Ovary (tissue), 3 donors: ENCODE measurements around the gene ING1.

Experiments
- POLR2A ChIP-seq: fragments of 450-650 bp; IDR thresholded peaks from one replicate; pipeline ENCODE4 v1.6.1; 2017; ENCODE audit warnings: antibody characterized with exemption, mild to moderate bottlenecking, moderate library complexity
- TF ChIP-seq, protein P1 (sequence below), 3 donors: fragments of 450-650 bp in 2 of 3; fragments of 200-600 bp in 1 of 3; IDR thresholded peaks; one replicate each; pipeline versions ENCODE4 v1.5.1 to v1.8.0; 2016 to 2022; ENCODE audit warnings: antibody characterized with exemption in 3 of 3, mild to moderate bottlenecking in 1 of 3
- donor health status: DM: no; HTN: no; CAD: no.

DNA sequence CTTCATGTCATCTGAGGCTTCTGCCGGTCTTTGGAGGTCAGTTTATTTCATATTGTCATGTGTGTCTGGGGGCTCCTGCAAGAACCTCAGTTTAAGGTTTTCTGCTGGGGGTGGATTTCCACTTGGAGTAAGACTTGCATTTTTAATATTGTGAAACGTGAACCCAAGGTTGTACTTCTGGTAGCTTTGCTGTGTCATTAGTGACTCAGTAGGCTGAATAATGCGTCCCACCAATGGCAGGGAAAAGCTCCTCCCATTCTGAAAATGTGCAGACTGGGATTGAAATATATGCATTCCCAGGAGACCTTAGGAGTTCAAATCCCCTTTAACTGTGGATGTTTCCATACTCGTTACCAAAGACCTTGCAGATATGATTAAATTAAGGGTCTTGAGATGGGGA, 46.2 kb downstream of the ING1 start:
- TF ChIP-seq POLR2A, result no peak
- TF ChIP-seq, protein P1, sequence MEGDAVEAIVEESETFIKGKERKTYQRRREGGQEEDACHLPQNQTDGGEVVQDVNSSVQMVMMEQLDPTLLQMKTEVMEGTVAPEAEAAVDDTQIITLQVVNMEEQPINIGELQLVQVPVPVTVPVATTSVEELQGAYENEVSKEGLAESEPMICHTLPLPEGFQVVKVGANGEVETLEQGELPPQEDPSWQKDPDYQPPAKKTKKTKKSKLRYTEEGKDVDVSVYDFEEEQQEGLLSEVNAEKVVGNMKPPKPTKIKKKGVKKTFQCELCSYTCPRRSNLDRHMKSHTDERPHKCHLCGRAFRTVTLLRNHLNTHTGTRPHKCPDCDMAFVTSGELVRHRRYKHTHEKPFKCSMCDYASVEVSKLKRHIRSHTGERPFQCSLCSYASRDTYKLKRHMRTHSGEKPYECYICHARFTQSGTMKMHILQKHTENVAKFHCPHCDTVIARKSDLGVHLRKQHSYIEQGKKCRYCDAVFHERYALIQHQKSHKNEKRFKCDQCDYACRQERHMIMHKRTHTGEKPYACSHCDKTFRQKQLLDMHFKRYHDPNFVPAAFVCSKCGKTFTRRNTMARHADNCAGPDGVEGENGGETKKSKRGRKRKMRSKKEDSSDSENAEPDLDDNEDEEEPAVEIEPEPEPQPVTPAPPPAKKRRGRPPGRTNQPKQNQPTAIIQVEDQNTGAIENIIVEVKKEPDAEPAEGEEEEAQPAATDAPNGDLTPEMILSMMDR (IDR thresholded peaks at IDR 0.05), result no peak
